ENCODE results near the gene SLC4A11.
A peak's percentile ranks its signal among the peaks of the same experiment; 100 is the strongest.

SLC4A11 gene

DNA sequence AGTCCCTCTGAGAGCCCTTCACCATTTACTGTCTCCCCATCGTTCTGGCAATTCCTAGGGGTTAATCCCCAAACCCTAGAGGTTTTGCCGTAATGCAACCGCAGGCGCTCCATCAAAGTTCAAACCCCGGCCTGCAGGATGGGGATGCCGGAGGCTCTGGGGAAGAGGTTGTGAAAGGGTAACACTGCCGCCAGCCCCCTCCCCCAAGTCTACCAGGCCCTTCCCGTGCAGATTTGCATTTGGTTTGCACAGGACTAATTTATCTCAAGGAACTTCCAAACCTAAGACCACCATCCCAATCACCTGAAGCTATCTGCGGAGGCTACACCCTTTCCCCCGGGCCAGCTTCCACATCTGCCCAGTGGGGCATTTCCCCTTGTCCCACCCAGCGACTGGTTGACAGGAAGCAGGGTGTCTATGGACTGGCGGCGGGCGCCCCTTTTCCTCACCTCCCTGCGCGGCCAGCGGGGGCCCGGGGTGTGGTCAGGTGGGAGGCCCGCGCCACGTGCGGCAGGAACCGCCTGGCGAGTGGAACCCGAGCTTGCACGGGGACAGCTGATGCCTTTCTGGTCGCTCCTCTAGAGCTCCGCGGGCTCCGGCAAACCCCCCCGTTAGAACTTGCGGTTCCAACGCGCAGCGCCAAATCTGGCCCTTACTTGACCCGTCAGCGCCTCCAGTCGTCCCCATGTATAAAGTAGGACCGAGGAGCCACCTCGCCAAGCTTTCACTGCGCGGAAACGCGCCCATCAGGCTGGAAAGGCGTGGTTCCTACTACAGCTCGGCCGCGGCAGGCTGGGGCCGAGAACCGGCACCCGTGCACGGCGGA lies 9.4 kb upstream of the SLC4A11 start:
- intact Hi-C loops (cut with DNase I) = no loop called here
- peak in 1 of 42 donors; percentile 18 for DNase-seq

DNA sequence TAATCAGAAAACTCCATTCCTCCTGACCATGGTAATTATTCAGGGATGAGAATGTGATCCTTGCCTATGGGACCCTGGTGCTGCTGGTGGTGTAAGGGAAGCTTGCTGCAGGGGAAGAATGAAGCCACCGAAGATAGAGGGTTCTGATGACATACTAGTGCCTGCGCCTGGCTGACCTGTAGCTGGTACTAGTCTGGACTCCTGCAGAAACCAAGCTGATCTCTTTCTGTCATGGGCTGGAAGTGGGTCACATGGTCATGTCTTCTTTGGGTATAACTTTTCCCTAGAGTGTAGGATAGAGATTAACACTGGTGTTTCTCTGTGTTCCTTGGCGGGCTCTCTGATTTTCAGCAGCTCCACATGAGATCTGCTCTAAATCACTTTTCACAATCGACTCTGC lies 8.6 kb upstream of the SLC4A11 start:
- intact Hi-C loops (cut with DNase I) = no loop called here
- DNase-seq = no peak

DNA sequence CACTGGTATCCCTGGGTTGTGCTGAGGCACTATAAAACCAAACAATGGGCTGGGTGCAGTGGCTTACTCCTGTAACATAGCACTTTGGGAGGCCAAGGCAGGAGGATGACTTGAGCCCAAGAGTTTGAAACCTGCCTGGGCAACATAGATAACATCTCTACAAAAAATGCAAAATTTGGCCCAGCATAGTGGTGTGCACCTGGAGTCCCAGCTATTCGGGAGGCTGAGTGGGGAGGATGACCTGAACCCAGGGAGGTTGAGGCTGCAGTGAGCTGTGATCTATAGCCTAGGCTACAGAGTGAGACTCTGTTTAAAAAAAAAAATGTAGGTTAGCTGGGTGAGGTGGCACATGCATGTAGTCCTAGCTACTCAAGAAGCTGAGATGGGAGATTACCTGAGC lies 7.7 kb upstream of the SLC4A11 start:
- DNase-seq = no peak
- intact Hi-C loops (cut with DNase I) = no loop called here

DNA sequence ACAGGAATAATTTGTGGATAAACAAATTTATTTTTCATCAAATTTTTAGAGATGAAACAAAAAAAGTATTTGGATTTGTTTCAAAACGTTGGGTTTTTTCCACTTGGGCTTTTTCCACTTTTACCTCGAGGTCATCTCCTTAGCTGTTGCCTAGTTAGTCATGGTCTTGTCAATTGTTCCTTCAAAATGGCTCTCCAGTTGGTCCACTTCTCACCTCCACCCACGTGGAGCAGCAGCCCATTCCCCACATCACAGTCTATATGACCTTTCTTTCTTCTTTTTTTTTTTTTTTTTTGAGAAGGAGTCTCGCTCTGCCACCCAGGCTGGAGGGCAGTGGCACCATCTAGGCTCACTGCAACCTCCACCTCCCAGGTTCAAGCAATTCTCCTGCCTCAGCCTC lies 6.7 kb upstream of the SLC4A11 start:
- DNase-seq = no peak
- intact Hi-C loops (cut with DNase I) = no loop called here

DNA sequence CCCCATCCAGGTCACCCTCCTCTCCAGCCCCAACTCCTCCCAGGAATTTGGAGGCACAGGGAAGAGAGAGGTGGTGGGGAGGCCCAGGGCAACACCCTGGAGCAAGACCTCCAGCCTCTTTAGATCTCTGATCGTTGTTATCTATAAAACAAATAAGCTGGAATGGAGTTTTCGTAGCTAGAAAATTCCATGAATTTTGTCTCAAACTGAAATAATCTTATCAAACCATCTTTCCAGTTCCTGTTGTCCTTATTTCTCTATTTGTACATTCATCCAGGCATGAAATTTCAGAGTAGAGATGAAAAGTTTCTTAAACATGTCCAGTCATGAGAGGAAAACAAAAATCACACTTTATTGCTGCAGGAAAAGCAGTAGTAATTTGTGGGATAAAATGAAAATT lies 6.2 kb upstream of the SLC4A11 start:
- DNase-seq = no peak
- intact Hi-C loops (cut with DNase I) = no loop called here

DNA sequence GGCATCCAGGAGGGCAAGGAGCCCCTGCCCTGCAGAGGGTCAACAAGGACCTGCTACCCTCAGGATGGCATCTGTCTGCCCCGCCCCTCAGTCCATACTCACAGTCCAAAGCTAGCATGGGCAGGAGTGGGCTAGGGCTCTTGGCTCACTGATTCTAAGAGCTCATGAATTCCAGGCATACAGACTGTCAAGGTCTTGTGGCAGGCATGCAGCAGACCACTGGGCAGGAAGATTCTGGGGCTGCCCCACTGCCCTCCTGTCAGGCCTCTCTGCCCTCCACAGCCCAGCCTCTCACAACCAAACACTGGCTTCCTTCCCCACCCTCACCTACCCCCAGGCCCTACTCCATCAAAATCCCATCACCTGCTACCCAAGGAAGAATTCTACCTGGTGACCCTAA lies 5.6 kb upstream of the SLC4A11 start:
- no peak for DNase-seq
- intact Hi-C loops (cut with DNase I) = no loop called here

DNA sequence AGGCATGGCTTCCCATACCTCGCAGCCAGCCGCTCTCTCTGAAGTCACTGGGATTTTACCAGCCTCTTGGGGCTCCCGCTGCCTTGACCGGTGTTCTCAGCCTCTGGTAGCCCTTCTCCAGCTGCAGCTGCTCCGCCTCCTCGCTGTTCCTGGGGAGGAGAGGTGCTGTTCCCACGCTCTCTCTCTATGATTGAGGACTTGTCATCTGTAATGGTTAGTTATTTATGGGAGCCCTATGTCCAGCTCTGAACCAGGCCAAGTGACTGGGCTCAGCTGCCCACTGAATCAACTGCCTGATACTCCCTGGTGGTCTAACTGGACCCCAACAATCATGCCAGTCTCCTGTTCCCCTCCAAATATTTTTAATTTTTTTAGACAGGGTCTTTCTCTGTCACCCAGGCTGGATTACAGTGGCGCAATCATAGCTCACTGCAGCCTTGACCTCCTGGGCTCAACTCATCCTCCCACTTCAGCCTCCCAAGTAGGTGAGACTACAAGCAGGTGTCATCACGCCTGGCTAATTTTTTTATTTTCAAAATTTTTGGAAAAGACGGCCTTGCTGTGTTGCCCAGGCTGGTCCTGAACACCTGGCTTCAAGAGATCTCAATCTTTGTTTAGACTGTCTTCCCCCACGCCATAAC lies 4.8 kb upstream of the SLC4A11 start:
- intact Hi-C loops (cut with DNase I) = no loop called here
- DNase-seq = no peak

DNA sequence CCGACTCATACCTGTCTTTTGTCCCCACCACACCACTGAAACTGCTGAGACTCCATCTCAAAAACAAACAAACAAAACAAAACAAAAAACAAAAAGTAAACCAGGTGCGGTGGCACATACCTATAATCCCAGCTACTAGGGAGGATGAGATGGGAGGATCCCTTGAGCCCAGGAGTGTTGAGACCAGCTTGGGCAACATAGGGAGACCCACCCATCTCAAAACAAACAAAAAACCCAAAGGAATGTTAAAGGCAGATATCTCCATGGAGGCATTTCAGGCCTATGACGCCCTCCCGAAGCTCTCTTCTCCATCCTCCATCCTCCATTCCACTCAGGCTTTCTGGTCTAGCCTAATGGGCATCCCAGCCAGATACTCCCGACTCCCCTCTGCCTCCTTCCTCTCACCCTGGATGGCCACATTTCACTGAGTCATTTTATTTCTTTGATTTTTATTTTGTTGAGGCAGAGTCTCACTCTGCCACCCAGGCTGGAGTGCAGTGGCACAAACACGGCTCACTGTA lies 3.2 kb upstream of the SLC4A11 start:
- no peak for DNase-seq
- intact Hi-C loops (cut with DNase I) = no loop called here

DNA sequence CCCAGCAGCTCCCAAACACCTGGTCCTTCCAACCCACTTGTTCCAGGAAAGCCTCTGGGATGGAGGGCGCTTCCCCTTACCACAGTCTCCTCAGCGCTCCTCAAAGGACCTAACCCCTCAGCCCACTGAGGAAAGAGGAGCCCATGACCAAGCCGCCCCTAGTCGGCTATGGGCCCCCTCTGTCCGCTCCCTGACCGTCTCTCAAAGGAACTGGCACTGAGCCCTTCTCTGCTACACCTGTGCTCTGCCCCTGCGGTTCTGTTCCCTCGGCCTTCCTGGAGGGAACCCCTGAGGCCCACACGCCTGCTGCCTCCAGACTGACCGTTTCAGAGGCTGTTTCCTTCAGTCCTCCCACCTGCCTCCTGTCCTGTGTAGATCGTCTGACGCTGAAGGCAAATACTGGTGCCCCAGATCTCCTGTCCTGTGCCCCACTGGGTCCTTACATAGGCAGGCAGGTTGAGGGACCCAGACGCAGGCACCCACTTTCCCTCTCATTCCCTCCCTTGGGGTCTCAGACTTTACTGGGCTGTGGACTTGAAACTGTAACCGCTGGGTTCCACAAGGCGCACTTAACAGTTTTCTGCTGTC lies 1.9 kb upstream of the SLC4A11 start:
- intact Hi-C loops (cut with DNase I) = no loop called here
- no peak for DNase-seq

DNA sequence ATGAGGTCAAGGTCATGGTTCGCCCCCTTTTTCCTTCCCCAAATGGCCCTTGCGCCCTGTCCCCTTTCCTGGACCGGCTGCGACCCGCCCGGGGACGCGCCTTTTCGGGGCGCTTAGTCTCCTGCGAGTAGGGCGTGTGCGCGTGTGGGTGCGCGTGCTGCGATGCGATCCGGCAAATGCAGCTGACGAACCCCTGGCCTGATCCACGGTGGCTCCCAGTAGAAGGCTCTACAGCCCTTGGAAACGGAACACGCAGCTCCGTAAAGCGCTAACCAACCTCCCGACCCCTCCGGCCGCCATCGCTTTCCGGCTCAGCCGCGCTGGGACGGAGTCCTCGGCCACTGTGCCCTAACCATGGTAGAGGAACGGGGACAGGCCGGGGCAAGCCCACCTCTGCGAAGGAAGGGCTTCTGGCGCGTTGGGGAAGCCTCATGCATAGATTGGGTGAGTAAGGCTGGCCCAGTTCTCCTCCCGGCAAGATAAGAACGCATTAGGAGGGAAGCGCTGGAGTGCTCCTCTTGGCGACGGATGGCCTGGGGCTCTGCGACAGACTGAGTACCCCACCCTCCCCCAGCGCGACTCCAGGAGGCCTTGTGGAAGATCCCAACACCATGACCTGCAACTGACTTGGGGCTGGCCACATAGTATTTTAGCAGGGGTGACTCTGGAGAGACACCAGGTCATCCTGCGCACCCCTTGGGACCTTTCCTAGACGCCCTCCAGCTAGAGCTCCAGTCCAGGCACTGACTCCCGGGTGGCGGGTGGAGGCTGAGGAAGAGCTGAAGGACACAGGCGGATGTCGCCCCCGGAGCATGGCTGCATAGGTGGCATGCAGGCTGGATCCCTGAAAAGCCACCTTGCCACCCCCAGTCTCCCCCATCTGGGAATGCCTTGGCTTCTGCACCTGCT lies 1.1 kb upstream of the SLC4A11 start:
- intact Hi-C loops (cut with DNase I) = no loop called here

DNA sequence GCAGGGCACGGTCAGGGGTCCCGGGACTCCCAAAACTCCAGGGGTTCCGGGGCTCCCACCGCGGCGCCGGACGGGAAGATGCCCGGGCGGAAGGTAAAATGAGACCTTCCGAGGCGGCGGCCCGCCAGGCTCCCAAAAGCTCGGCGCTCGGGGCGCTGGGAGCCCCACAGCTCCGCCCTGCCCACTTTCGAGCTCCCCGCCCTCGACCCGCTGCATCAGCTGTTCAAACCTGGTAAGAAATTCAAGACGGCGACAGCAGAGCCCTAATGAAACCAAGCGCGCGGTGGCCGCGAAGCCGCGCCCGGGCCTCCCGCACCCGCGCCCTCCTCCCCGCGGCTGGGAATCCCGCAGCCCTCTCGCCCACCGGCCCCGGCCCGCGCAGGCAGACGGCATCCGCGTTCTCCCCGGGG lies 369 bp downstream of the SLC4A11 start:
- DNase-seq = no peak
- intact Hi-C loops (cut with DNase I) = no loop called here

More for the DNA sequence above, 1.1 kb upstream of the SLC4A11 start:
- no peak for DNase-seq

DNA sequence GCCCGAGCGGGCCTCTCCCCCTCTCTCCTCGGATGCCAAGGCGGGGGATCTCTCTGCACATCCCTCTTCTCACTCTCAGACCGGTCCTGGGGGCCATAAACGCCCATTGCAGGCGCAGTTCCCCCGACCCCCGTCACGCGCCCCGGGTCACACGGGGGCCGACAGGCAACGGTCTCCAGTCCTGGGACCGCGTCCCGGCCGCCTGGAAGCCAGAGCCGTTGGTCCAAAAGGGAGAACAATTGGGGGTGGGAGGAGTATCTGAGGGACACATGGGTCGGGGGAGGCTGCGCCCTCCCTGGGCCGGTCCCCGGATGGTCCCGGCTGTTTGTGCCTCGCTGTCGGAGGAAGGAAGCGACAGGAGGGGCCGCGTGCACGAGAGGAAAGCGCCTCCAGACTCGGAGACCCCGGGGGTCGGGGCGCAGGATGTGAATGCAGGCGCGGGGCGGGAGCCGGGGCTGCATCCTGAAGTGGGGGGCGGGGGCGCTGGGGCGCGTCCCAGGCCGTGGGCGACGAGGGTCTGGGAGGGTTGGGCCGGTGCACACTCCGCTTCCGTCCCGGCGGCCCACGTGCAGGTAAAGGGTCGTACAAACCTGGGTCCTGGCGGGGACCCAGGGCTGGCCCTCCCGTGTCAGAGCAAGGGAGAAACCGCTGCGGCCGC lies 903 bp downstream of the SLC4A11 start:
- intact Hi-C loops (cut with DNase I) = no loop called here
- DNase-seq = no peak

DNA sequence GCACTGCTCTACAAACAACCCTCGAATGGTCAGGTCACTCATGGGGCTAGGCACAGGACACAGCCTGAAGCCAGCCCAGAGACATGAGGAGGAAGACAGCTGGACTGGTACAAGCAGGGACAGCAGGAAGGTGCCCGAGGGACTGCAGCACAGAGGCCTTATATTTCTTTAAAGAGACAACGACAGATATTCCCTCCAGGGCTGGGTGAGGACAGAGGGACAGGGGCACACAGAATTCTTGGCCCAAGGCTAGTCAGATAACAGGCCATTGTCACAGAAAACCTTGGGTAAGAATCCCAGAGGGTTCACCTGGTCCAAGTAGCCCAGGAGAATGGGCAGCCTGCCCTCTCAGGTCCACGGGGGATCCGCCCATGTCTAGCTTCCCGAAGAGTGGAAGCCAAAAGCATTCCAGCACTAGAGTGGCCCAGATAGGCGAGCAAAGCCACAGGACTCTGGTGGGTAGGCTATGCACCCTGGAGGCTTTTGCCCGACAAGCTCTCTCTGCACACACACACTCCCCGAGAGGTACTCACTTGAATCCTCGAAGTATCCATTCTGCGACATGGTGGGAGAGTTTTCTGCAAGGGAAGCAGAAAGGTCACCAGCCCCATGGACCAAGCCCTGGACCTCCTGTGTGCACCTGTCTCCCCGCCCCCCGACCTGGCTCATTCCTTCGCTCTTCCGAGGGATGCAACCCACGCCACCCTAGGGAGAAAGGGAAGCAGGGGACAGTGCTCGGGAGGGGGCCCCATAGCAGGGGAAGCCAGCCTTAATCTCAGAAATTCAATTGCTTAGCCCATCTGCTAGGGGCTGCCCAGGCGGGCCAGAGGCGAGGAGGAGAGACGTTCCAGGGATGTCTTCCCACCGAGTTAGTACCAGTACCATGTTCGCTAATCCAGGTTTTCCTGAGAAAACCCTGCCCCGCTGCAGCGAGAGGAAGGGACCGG lies 1.7 kb downstream of the SLC4A11 start:
- no peak for DNase-seq
- intact Hi-C loops (cut with DNase I) = no loop called here

DNA sequence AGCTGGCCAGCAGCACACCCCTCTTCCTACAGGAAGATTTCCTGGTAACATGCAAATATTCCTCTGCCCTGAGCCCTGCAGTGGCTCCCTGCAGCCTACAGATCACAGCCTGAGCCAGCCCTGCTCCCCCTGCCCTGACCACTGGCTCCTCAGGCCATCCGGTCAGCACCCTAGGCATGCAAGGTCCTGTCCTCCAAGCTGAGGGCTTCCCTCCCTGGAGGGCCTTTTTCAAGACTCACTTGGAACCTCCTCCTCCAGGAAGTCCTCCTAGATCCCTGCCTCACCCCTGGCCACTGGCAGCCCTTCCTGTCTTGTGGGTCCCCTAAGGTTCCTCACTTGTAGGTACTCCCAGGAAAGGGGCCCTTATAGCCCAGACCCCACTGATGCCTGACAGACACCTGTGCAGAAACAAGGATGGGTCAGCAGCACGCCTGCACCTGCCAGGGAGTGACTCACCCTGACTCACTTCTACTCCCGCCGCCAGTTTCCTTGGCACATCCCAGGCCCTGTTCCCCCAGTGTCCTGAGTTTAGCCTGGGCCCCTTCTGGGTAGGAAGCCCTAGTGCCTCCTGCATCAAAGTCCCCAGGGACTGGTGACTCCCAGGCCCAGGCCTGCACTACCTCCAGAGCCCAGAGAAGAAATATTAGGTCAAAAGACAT lies 3.2 kb downstream of the SLC4A11 start:
- intact Hi-C loops (cut with DNase I) = no loop called here
- no peak for DNase-seq

DNA sequence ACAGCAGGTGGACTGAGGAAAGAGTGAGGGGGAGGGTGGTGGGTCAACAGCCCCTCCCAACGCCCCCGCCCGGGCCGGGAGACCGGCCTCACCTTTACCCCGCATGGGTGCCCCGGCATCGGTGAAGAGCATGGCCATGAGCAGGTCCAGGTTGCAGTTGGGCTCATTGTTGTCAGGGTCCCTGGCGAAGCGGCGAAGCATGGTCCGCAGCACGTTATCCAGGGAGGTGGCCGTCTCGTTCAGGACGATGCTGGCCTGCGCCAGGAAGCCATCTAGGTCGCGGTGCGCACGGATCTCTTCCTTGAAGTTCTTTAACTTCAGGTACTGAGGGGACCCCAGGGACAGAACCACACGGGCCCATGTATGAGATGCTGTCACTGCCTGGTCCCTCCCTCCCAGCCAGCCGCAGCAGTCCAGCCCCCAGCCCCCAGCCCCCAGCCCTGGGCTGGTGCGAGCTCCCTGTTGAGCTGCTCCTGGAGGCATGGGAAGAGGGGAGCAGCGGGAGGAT lies 4.9 kb downstream of the SLC4A11 start:
- no peak for DNase-seq
- intact Hi-C loops (cut with DNase I) = no loop called here

DNA sequence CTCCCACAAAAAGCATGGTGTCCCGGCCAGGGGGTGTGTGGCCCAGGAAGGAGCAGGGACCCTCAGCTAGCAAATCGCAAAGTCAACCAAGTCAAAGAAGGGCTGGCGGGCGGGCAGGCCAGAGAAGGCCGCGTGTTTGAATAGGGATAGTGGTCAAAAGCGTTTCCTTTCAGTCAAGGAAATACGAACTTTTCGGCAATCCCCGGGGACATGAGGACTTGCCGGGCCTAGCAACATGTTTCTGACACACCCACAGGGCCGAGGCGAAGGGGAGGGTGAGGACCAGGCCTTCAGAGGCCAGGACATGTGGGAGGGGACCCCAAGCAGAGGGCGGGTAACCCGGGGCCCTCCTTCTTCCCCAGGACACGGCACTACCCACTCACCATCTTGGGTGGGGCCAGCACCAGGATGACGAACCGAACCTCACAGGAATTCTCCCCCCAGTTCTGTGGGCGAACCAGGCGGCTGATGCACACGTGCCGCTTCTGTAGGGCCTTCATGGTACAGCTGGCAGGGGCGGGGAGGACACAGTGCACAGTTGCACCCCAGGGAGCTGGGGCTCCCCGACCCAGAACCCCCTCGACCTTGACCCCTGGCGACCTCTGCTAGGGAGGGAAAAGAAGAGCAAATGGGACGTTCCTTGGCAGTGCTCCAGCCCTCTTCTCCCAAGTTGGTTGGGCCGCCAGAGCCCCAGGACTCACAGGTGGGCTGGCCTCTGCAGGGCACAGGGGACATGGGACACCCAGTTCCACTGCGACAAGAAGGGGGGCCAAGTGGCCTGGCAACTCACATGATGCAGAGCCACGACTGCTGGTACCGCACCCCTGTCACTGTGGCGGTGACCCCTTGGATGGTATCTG lies 5.6 kb downstream of the SLC4A11 start:
- no peak for DNase-seq

More for the DNA sequence above, 5.6 kb downstream of the SLC4A11 start:
- intact Hi-C loops (cut with DNase I) = no loop called here
